GM18508 (cell line): ENCODE results near the gene ANKRD34A.

ENCODE experiments used
- ATAC-seq: cut with Tn5 transposase; IDR thresholded peaks from one replicate; pipeline ENCODE4 v1.9.1; 2021; ENCODE audit warnings: moderate number of reproducible peaks; ENCODE audit not compliant: insufficient read depth, unreplicated experiment

The ANKRD34A gene

GRCh38 chr1:145916745-145917144 lies 47.6 kb downstream of the ANKRD34A start:
- no peak for ATAC-seq

- ATAC-seq, result no peak
Measured at GRCh38 chr1:145912128-145912641, 52.2 kb downstream of the ANKRD34A start.
